ENCODE measurements around the gene PANK3. TPM values are rescaled to one million over a fixed set of nuclear protein-coding genes. Genes with fewer than 3 reads are reported as not detected.
"Not testable (repeated sequence)": the region's sequence is repeated elsewhere in the genome, so short reads cannot be mapped to it uniquely, and the experiment has no call there.

Gene PANK3
- total and polyA plus RNA-seq, 2 donors from 2014 or later, result 7.7 to 36.9 TPM

DNA sequence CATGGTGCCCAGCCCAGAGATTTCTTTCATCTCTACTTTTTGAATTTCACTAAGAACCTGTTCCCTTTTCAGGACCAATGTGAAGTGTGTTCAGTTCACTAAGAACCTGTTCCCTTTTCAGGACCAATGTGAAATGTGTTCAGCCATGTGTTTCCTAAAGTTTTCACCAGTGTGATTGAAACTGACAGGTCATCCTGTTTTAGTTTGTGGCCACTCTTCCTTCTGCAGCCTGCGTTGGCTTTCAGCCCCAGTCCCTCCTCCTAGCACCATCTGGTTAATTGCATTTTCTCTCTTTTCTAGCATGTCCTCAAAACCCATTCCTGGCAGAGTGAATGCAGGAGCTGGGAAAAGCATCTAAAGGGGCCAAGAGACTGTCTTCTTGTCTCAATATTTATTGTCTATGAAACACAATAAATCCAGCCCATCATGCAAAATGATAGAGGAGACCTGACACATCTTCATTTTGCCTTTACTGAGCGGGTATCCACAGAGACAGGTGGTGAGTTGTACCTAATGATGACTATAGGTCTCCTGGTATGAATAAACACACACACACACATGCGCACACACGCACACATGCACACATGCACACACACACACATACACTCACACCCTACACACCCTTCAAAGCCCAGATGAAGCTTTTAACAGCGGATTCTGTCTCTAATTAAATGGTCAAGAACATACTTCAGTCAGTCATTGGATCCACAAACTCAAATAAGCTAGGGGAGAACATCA lies 6.1 kb upstream of the PANK3 start:
- no peak overlapping the region for H3K4me3 ChIP-seq (ENCODE audit: low read length in 3 of 3)
- no peaks in the 10 kb centered on the region for H3K36me3 ChIP-seq (ENCODE audit: control insufficient read depth in 2 of 3, insufficient read depth in 3 of 3, low read length in 3 of 3)
- no peaks in the 10 kb centered on the region for H3K4me1 ChIP-seq (ENCODE audit: control insufficient read depth in 2 of 3, insufficient read depth in 2 of 3, low read depth in 1 of 3, low read length in 3 of 3)
- no peak overlapping the region for H3K27ac ChIP-seq (ENCODE audit: low read depth in 2 of 2, low read length in 2 of 2)
- no peaks in the 10 kb centered on the region for H3K9me3 ChIP-seq (ENCODE audit: control insufficient read depth in 2 of 3, insufficient read depth in 1 of 3, low read length in 3 of 3)
- TF ChIP-seq, protein P1, sequence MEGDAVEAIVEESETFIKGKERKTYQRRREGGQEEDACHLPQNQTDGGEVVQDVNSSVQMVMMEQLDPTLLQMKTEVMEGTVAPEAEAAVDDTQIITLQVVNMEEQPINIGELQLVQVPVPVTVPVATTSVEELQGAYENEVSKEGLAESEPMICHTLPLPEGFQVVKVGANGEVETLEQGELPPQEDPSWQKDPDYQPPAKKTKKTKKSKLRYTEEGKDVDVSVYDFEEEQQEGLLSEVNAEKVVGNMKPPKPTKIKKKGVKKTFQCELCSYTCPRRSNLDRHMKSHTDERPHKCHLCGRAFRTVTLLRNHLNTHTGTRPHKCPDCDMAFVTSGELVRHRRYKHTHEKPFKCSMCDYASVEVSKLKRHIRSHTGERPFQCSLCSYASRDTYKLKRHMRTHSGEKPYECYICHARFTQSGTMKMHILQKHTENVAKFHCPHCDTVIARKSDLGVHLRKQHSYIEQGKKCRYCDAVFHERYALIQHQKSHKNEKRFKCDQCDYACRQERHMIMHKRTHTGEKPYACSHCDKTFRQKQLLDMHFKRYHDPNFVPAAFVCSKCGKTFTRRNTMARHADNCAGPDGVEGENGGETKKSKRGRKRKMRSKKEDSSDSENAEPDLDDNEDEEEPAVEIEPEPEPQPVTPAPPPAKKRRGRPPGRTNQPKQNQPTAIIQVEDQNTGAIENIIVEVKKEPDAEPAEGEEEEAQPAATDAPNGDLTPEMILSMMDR (IDR thresholded peaks at IDR 0.05; ENCODE audit: borderline replicate concordance, extremely low read depth, insufficient read depth), result no peak
- H3K27me3 ChIP-seq (ENCODE audit: control insufficient read depth, insufficient read depth, low read length), result no peaks in the 10 kb centered on the region
- no peak for DNase-seq
- no peak for FAIRE-seq
- no peak overlapping the region for H3K9ac ChIP-seq (ENCODE audit: low read length in 3 of 3)
- intact Hi-C loops (cut with DNase I), result no loop called here

DNA sequence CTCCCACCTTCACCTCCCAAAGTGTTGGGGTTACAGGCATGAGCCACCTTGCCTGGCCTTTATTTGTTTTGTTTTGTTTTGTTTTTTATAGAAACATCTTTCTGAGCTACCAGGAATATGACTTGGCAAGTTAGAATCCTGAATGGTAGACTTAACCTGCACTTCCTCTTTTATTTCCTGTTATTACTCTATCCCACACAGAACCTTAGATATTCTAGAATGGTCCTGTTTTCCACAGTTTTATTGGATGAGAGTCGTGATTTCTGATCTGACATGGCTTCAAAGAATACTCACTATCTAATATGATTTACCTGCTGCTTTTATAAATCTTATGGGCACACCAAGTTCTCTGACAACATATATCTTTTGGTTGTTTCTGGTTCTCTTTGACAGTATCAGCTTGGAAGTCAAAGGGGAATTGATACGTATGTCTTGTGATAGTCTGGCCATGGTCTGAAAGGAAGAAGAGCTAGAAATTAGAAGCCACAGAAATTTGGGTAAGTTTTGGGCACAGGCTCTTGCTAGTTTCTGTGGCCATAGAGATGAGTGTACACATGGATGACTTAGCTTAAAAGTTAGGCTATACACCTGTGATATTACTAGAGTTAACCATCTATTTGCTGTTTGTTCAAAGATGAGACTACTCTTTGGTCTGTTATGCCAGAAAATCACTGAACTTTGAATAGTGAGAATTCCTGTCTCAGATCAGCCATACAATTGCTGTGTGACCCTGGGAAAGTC lies 4.7 kb upstream of the PANK3 start:
- DNase-seq (no peak), FAIRE-seq (no peak)
- intact Hi-C loops (cut with DNase I), result no loop called here
- H3K27ac ChIP-seq (ENCODE audit: low read depth in 2 of 2, low read length in 2 of 2), result no peak overlapping the region
- H3K9me3 ChIP-seq (ENCODE audit: control insufficient read depth in 2 of 3, insufficient read depth in 1 of 3, low read length in 3 of 3), result no peaks in the 10 kb centered on the region
- H3K36me3 ChIP-seq (ENCODE audit: control insufficient read depth in 2 of 3, insufficient read depth in 3 of 3, low read length in 3 of 3), result no peaks in the 10 kb centered on the region
- no peak overlapping the region for H3K4me3 ChIP-seq (ENCODE audit: low read length in 3 of 3)
- no peaks in the 10 kb centered on the region for H3K27me3 ChIP-seq (ENCODE audit: control insufficient read depth, insufficient read depth, low read length)
- H3K4me1 ChIP-seq (ENCODE audit: control insufficient read depth in 2 of 3, insufficient read depth in 2 of 3, low read depth in 1 of 3, low read length in 3 of 3), result no peaks in the 10 kb centered on the region
- H3K9ac ChIP-seq (ENCODE audit: low read length in 3 of 3), result no peak overlapping the region
- TF ChIP-seq, protein P1 (IDR thresholded peaks at IDR 0.05; ENCODE audit: borderline replicate concordance, extremely low read depth, insufficient read depth), result no peak

DNA sequence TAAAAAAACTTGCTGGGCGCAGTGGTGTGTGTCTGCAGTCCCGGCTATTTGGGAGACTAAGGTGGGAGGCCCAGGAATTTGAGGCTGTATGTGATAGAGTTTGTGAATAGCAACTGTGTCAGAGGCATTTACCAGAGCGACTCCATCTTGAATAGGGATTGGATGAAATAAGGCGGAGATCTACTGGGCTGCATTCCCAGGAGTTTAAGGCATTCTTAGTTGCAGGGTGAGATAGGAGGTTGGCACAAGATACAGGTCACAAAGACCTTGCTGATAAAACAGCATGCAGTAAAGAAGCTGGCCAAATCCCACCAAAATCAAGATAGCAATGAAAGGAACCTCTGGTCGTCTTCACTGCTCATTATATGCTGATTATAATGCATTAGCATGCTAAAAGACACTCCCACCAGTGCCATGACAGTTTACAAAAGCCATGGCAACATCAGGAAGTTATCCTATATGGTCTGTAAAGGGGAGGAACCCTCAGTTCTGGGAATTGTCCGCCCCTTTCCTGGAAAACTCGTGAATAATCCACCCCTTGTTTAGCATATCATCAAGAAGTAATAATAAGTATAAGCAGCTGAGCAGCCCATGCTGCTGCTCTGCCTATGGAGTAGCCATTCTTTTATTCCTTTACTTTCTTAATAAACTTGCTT lies 1.8 kb upstream of the PANK3 start:
- intact Hi-C loops (cut with DNase I); H3K9ac ChIP-seq (ENCODE audit: low read length in 3 of 3); DNase-seq; H3K4me1 ChIP-seq (ENCODE audit: control insufficient read depth in 2 of 3, insufficient read depth in 2 of 3, low read depth in 1 of 3, low read length in 3 of 3); H3K4me3 ChIP-seq (ENCODE audit: low read length in 3 of 3); H3K27me3 ChIP-seq (ENCODE audit: control insufficient read depth, insufficient read depth, low read length); FAIRE-seq; H3K36me3 ChIP-seq (ENCODE audit: control insufficient read depth in 2 of 3, insufficient read depth in 3 of 3, low read length in 3 of 3); H3K27ac ChIP-seq (ENCODE audit: low read depth in 2 of 2, low read length in 2 of 2); H3K9me3 ChIP-seq (ENCODE audit: control insufficient read depth in 2 of 3, insufficient read depth in 1 of 3, low read length in 3 of 3): not testable (repeated sequence)

DNA sequence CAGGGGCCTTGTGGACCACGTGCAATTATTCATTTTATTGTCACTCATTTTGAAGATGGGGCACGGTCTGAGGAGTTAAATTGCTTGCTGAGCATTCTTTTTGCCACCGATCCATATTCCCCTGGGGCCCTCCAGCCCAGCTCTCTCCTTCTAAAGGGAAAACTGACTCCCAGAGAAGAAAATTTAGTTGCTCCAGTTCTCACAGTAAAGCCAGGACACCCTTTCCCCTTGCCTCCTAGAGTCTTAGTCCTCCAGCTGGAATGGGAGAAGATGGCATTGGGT lies 1.0 kb upstream of the PANK3 start:
- Histone ChIP-seq H3K4me1 (ENCODE audit: control insufficient read depth in 2 of 3, insufficient read depth in 2 of 3, low read depth in 1 of 3, low read length in 3 of 3) (peaks cover 0 to 7% (median 0%) of the 10 kb centered on the region in 3 donors), H3K36me3 (ENCODE audit: control insufficient read depth in 2 of 3, insufficient read depth in 3 of 3, low read length in 3 of 3) (no peaks in the 10 kb centered on the region), H3K27me3 (ENCODE audit: control insufficient read depth, insufficient read depth, low read length) (no peaks in the 10 kb centered on the region), H3K9ac (ENCODE audit: low read length in 3 of 3) (peak overlapping the region; percentile 28 to 78 (median 53)), H3K27ac (ENCODE audit: low read depth in 2 of 2, low read length in 2 of 2) (peak overlapping the region; percentile 57 to 92), H3K4me3 (ENCODE audit: low read length in 3 of 3) (peak overlapping the region; percentile 68 to 82 (median 72)), H3K9me3 (ENCODE audit: control insufficient read depth in 2 of 3, insufficient read depth in 1 of 3, low read length in 3 of 3) (no peaks in the 10 kb centered on the region)
- no peak for FAIRE-seq
- peak in 2 of 5 donors; percentile 28 to 64 for DNase-seq
- TF ChIP-seq, protein P1 (IDR thresholded peaks at IDR 0.05; ENCODE audit: borderline replicate concordance, extremely low read depth, insufficient read depth), result no peak
- intact Hi-C loops (cut with DNase I), result no loop called here
